IgD-negative memory B cell (primary cell): ENCODE data around the gene CNTNAP5. TPM values are rescaled to one million over a fixed set of nuclear protein-coding genes. Genes with fewer than 3 reads are reported as not detected.

Experiments used
- H3K27ac Mint-ChIP-seq, 3 donors: one replicate each; pipeline ENCODE4 v1.8.0; 2020 to 2022; ENCODE audit warnings: mild to moderate bottlenecking in 3 of 3, mixed read lengths in 3 of 3, moderate library complexity in 1 of 3
- H3K27me3 Mint-ChIP-seq: one replicate; pipeline ENCODE4 v1.8.0; 2021; ENCODE audit warnings: mixed read lengths
- H3K36me3 Mint-ChIP-seq: one replicate; pipeline ENCODE4 v1.8.0; 2020; ENCODE audit warnings: mild to moderate bottlenecking, mixed read lengths
- H3K4me1 Mint-ChIP-seq, 3 donors: one replicate each; pipeline ENCODE4 v1.8.0; 2020 to 2022; ENCODE audit warnings: mixed read lengths in 3 of 3, mild to moderate bottlenecking in 1 of 3
- H3K4me3 Mint-ChIP-seq, 4 donors: one replicate each; pipeline ENCODE4 v1.8.0; 2020 to 2022; ENCODE audit warnings: mild to moderate bottlenecking in 4 of 4, mixed read lengths in 4 of 4, moderate library complexity in 3 of 4
- H3K9me3 Mint-ChIP-seq, 3 donors: one replicate each; pipeline ENCODE4 v1.8.0; 2020 to 2021; ENCODE audit warnings: mixed read lengths in 3 of 3, mild to moderate bottlenecking in 1 of 3
- polyA plus RNA-seq: library from polyadenylated mRNA; unstranded; fragments of 300-500 nt; fragmentation: Illumina TruSeq; gene quantifications from one replicate; pipeline ENCODE4 v1.2.3, GENCODE V29; 2021

The CNTNAP5 gene
- polyA plus RNA-seq, 1 donor from 2014 or later: not detected

GRCh38 chr2:124559236-124559635 lies 534.1 kb downstream of the CNTNAP5 start:
- H3K4me1 Mint-ChIP-seq: no peaks in the 10 kb centered on the region
- no peak overlapping the region for H3K4me3 Mint-ChIP-seq
- no peaks in the 10 kb centered on the region for H3K27me3 Mint-ChIP-seq
- H3K27ac Mint-ChIP-seq: no peak overlapping the region
- H3K9me3 Mint-ChIP-seq: peaks cover 5 to 18% (median 5%) of the 10 kb centered on the region in 3 donors
- no peaks in the 10 kb centered on the region for H3K36me3 Mint-ChIP-seq

- Mint-ChIP-seq H3K4me1 (no peaks in the 10 kb centered on the region), H3K36me3 (no peaks in the 10 kb centered on the region), H3K27me3 (no peaks in the 10 kb centered on the region), H3K9me3 (peaks cover 5 to 18% (median 5%) of the 10 kb centered on the region in 3 donors), H3K27ac (no peak overlapping the region), H3K4me3 (no peak overlapping the region)
Observed at GRCh38 chr2:124560592-124561112, 535.6 kb downstream of the CNTNAP5 start.

DNA sequence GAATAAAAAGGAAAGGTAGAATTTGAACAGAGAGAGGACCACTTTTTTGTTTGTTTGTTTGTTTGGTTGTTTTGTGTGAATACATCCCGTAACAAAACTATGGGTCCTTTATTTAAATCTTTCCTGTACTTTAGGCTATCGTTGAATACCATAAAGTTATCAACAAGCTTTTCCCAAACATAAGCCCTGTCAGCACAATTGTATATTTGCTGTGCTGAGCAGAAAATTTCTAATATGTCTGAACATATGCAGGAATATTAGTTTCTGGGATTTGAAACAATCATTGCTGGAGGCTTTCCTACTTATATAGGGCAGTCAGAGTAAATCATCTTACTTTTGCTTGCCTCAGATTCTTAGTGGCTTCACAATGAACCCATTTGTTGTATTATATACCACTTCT lies 536.4 kb downstream of the CNTNAP5 start:
- Mint-ChIP-seq H3K27ac (no peak overlapping the region), H3K36me3 (no peaks in the 10 kb centered on the region), H3K4me3 (no peak overlapping the region), H3K4me1 (no peaks in the 10 kb centered on the region), H3K27me3 (no peaks in the 10 kb centered on the region), H3K9me3 (peaks cover 5 to 18% (median 5%) of the 10 kb centered on the region in 3 donors)

DNA sequence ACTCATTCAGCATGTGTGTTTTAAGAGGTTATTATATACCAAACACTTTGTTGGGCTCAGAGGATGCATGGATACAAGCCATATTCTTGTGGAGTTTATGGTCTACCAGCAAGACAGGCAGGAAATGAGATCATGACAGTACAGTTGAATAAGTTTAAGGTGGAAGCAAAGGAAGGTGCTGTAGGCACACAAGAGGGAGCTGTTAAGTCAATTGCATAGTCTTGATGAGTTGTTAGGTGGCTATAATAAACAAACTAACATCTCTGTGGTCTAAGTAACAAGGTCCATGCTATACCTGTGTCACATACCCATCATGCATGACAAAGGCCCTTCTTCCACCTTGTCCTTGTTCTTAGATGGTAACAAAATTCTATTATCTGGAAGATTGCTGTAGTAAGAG lies 538.3 kb downstream of the CNTNAP5 start:
- H3K27ac Mint-ChIP-seq: peak overlapping the region in 1 of 3 donors; percentile 17

DNA sequence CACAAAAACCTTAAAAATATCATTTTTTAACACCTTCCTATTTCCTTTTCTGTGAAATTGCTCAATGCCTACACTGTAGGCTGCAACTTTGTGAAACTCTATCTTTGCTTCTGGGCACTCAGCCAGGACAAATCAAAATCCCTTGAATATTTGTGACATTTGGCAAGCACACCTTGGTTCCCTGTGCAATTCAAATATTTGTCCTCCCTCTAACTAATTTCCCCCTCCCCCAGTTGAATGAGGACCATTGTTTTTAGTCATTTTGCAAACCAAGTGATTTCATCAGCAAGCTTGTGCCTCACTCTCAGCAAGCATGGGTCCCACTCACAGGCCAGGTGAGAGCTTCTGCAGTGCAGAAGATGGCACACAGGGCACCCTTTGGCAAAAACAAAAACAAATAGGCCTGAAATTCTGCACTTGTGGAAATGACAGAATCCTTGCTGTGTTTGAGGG lies 541.5 kb downstream of the CNTNAP5 start:
- Mint-ChIP-seq H3K4me1 (no peaks in the 10 kb centered on the region), H3K36me3 (no peaks in the 10 kb centered on the region), H3K4me3 (no peak overlapping the region), H3K27ac (no peak overlapping the region), H3K9me3 (peaks cover 3 to 8% (median 5%) of the 10 kb centered on the region in 3 donors), H3K27me3 (no peaks in the 10 kb centered on the region)

More for the DNA sequence above, 538.3 kb downstream of the CNTNAP5 start:
- Mint-ChIP-seq H3K27me3 (no peaks in the 10 kb centered on the region), H3K4me1 (no peaks in the 10 kb centered on the region), H3K4me3 (no peak overlapping the region), H3K36me3 (no peaks in the 10 kb centered on the region), H3K9me3 (peaks cover 5 to 8% (median 5%) of the 10 kb centered on the region in 3 donors)

- no peaks in the 10 kb centered on the region for H3K27me3 Mint-ChIP-seq
- H3K36me3 Mint-ChIP-seq: no peaks in the 10 kb centered on the region
- H3K9me3 Mint-ChIP-seq: peaks cover 0 to 2% (median 0%) of the 10 kb centered on the region in 3 donors
- no peaks in the 10 kb centered on the region for H3K4me1 Mint-ChIP-seq
- H3K4me3 Mint-ChIP-seq: no peak overlapping the region
- H3K27ac Mint-ChIP-seq: no peak overlapping the region
Observed at GRCh38 chr2:124570872-124571271, 545.8 kb downstream of the CNTNAP5 start.

DNA sequence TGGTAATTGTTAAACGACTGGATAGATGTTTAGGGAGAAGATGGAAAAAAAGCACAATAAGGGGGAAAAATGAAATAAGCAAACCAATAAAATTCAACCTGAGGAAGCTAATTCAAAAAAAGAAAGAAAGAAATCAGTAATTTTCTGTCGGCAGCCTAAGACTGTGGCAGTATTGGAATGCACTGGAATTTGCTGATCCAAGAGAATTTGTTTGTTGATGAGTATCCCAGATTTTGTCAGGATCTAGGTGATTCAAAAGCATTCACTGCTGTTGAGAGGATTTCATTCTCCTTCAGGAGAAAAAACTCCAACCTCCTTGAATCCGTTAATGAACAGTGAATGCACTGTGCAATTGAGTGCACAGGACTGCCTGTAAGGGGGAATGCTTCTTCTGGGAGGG lies 546.7 kb downstream of the CNTNAP5 start:
- Mint-ChIP-seq H3K4me1 (no peaks in the 10 kb centered on the region), H3K27me3 (no peaks in the 10 kb centered on the region), H3K4me3 (no peak overlapping the region), H3K9me3 (peaks cover 0 to 2% (median 1%) of the 10 kb centered on the region in 3 donors), H3K36me3 (no peaks in the 10 kb centered on the region), H3K27ac (no peak overlapping the region)

GRCh38 chr2:124572934-124573634 lies 548.0 kb downstream of the CNTNAP5 start:
- H3K36me3 Mint-ChIP-seq: no peaks in the 10 kb centered on the region
- H3K27ac Mint-ChIP-seq: no peak overlapping the region
- H3K4me3 Mint-ChIP-seq: no peak overlapping the region
- peaks cover 0 to 1% (median 0%) of the 10 kb centered on the region in 3 donors for H3K9me3 Mint-ChIP-seq
- H3K27me3 Mint-ChIP-seq: no peaks in the 10 kb centered on the region
- H3K4me1 Mint-ChIP-seq: no peaks in the 10 kb centered on the region

DNA sequence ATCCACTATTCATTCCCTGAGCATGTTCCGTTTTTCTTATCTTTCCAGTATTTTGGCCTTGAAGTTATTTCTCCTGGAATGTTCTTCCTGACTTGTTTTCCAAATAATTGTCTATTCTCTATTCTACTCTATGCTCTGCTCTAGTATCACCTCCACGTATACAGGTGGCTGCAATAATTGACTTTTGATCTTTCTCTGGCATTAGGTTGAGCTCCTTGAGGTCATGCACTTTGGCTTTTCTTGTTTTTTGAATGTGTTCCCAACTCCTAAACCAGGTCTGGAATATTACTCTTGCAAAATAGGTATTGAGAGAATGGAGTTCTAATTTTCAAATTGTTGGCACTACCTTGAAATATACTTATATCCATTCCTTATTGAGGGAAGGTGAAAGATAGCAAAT lies 550.4 kb downstream of the CNTNAP5 start:
- Mint-ChIP-seq H3K4me1 (no peaks in the 10 kb centered on the region), H3K27ac (no peak overlapping the region), H3K27me3 (no peaks in the 10 kb centered on the region), H3K9me3 (peaks cover 0 to 1% (median 0%) of the 10 kb centered on the region in 3 donors), H3K4me3 (no peak overlapping the region), H3K36me3 (no peaks in the 10 kb centered on the region)

- Mint-ChIP-seq H3K27me3 (no peaks in the 10 kb centered on the region), H3K36me3 (no peaks in the 10 kb centered on the region), H3K4me1 (no peaks in the 10 kb centered on the region), H3K27ac (no peak overlapping the region), H3K9me3 (peaks cover 0 to 4% (median 2%) of the 10 kb centered on the region in 3 donors), H3K4me3 (no peak overlapping the region)
Observed at GRCh38 chr2:124580263-124580662, 555.2 kb downstream of the CNTNAP5 start.

DNA sequence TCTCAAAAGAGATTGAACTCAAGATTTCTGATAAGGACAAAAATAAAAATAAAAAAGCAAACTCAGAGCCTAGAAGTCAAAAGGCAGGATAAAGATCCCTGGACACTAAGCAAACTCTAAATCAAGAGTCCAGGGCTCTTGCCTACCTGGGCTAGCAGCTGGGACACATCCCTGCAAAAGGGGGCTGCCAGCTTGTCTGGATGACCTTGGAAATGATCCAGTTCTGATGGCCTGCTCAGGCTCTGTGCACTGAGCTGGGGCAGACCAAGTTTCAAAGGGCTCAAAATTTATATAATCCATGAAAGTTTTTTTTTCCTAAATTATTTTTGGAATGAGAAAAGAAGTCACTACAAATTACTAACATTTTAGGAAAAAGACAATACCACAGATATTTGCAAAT lies 557.3 kb downstream of the CNTNAP5 start:
- Mint-ChIP-seq H3K27ac (no peak overlapping the region), H3K4me3 (no peak overlapping the region), H3K27me3 (no peaks in the 10 kb centered on the region), H3K4me1 (no peaks in the 10 kb centered on the region), H3K36me3 (no peaks in the 10 kb centered on the region), H3K9me3 (peaks cover 0 to 2% (median 2%) of the 10 kb centered on the region in 3 donors)

DNA sequence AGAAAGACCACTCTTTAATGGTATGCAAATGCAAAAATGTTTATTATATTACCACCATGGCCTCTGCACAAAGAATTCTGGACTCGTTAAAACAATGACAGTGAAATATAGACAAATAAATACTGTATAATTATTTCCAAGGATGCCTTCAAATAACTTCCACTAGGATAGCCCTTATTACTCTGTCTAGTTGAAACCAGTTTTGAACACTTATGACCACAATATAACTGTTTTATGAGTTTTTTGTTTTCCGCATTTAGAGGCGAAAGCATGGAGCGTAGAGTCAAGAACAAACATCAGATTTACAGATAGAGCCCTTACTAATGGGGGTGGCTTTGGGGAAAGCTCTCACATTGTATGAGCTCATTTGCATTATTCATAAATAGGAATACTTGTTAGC lies 559.5 kb downstream of the CNTNAP5 start:
- no peak overlapping the region for H3K4me3 Mint-ChIP-seq
- peaks cover 2 to 3% (median 2%) of the 10 kb centered on the region in 3 donors for H3K9me3 Mint-ChIP-seq
- H3K4me1 Mint-ChIP-seq: no peaks in the 10 kb centered on the region
- no peak overlapping the region for H3K27ac Mint-ChIP-seq
- H3K27me3 Mint-ChIP-seq: no peaks in the 10 kb centered on the region
- H3K36me3 Mint-ChIP-seq: no peaks in the 10 kb centered on the region

GRCh38 chr2:124585277-124585676 lies 560.2 kb downstream of the CNTNAP5 start:
- Mint-ChIP-seq H3K4me1 (no peaks in the 10 kb centered on the region), H3K36me3 (no peaks in the 10 kb centered on the region), H3K27ac (no peak overlapping the region), H3K4me3 (no peak overlapping the region), H3K9me3 (peaks cover 2 to 7% (median 4%) of the 10 kb centered on the region in 3 donors), H3K27me3 (no peaks in the 10 kb centered on the region)

- H3K4me3 Mint-ChIP-seq: no peak overlapping the region
- no peaks in the 10 kb centered on the region for H3K27me3 Mint-ChIP-seq
- no peak overlapping the region for H3K27ac Mint-ChIP-seq
- H3K36me3 Mint-ChIP-seq: no peaks in the 10 kb centered on the region
- H3K9me3 Mint-ChIP-seq: peaks cover 2 to 7% (median 4%) of the 10 kb centered on the region in 3 donors
- no peaks in the 10 kb centered on the region for H3K4me1 Mint-ChIP-seq
Observed at GRCh38 chr2:124586210-124586609, 561.1 kb downstream of the CNTNAP5 start.

DNA sequence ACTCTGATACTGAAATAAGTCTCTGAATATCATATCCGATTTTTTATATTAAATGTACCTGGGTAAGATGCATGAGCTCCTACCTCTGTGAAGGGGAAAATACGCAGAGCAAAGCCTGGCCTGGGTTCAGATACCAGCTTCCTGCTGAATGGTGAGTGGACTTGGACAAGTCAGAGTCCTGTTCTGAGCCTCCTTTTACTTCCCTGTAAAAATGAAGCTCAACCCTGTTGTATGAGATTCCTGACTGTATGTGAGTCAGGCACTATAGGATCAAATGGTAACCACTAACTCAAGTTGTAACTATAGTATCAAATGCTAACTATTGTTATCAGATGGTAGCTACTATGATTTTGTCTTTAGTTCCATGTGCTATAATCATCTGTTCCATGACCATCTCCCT lies 561.7 kb downstream of the CNTNAP5 start:
- no peaks in the 10 kb centered on the region for H3K4me1 Mint-ChIP-seq
- no peaks in the 10 kb centered on the region for H3K36me3 Mint-ChIP-seq
- no peaks in the 10 kb centered on the region for H3K27me3 Mint-ChIP-seq
- H3K4me3 Mint-ChIP-seq: no peak overlapping the region
- peaks cover 2 to 7% (median 4%) of the 10 kb centered on the region in 3 donors for H3K9me3 Mint-ChIP-seq
- no peak overlapping the region for H3K27ac Mint-ChIP-seq

DNA sequence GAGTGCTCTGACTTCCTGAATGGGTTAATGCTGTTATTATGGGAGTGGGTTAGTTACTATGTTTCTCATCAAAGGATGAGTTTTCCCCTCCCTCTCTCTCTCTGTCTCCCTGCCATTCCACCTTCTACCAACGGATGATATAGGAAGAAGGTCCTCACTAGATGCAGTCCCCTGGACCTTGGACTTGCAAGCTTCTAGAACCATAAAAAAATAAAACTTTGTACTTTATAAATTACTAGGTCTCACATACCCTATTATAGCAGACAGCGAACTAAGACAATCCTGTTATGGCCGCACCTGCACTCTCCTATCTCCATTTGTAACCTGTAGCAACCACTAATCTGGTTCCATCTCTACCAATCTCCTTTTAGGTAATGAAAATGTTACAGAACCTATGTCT lies 564.9 kb downstream of the CNTNAP5 start:
- peaks cover 0 to 7% (median 2%) of the 10 kb centered on the region in 3 donors for H3K9me3 Mint-ChIP-seq
- H3K27me3 Mint-ChIP-seq: no peaks in the 10 kb centered on the region
- no peaks in the 10 kb centered on the region for H3K4me1 Mint-ChIP-seq
- no peak overlapping the region for H3K27ac Mint-ChIP-seq
- no peak overlapping the region for H3K4me3 Mint-ChIP-seq
- H3K36me3 Mint-ChIP-seq: no peaks in the 10 kb centered on the region
